Measurements from ENCODE around the gene TDRD9. TPM values are rescaled to one million over a fixed set of nuclear protein-coding genes. Genes with fewer than 3 reads are reported as not detected.

The TDRD9 gene
- total and polyA plus RNA-seq, 8 donors: 0.63 to 9.1 (median 2.2) TPM

GRCh38 chr14:104044016-104044415 lies 115.8 kb downstream of the TDRD9 start:
- no peak for TF ChIP-seq CTCF (IDR thresholded peaks at IDR 0.05)
- no peak for ATAC-seq
- H3K27me3 ChIP-seq: peaks cover 0 to 14% of the 10 kb centered on the region in 2 donors
- H3K9me3 ChIP-seq: no peaks in the 10 kb centered on the region
- intact Hi-C loops (cut with DNase I): no loop called here
- no peaks in the 10 kb centered on the region for H3K36me3 ChIP-seq
- DNase-seq: no peak
- H3K4me1 ChIP-seq: peaks cover 0 to 4% of the 10 kb centered on the region in 2 donors
- H3K27ac ChIP-seq: no peak overlapping the region
- H3K4me3 ChIP-seq: no peak overlapping the region

GRCh38 chr14:104047761-104048160 lies 119.5 kb downstream of the TDRD9 start:
- DNase-seq: no peak
- Histone ChIP-seq H3K4me1 (peaks cover 0 to 4% of the 10 kb centered on the region in 2 donors), H3K9me3 (no peaks in the 10 kb centered on the region), H3K4me3 (no peak overlapping the region), H3K27ac (no peak overlapping the region), H3K27me3 (no peaks in the 10 kb centered on the region), H3K36me3 (no peaks in the 10 kb centered on the region)
- intact Hi-C loops (cut with DNase I): no loop called here
- TF ChIP-seq CTCF (IDR thresholded peaks at IDR 0.05): no peak
- no peak for ATAC-seq

GRCh38 chr14:104048758-104049507 lies 120.7 kb downstream of the TDRD9 start:
- H3K27ac ChIP-seq: peak overlapping the region in 1 of 2 donors; percentile 20
- H3K27me3 ChIP-seq: no peaks in the 10 kb centered on the region
- ATAC-seq (peak; percentile 89), DNase-seq (no peak)
- no peaks in the 10 kb centered on the region for H3K36me3 ChIP-seq
- intact Hi-C loops (cut with DNase I): no loop called here
- no peaks in the 10 kb centered on the region for H3K9me3 ChIP-seq
- no peak for TF ChIP-seq CTCF (IDR thresholded peaks at IDR 0.05)
- H3K4me3 ChIP-seq: no peak overlapping the region
- H3K4me1 ChIP-seq: peaks cover 0 to 4% of the 10 kb centered on the region in 2 donors

GRCh38 chr14:104049576-104050240 lies 121.5 kb downstream of the TDRD9 start:
- peaks cover 0 to 4% of the 10 kb centered on the region in 2 donors for H3K4me1 ChIP-seq
- H3K9me3 ChIP-seq: no peaks in the 10 kb centered on the region
- no peak for TF ChIP-seq CTCF (IDR thresholded peaks at IDR 0.05)
- H3K27me3 ChIP-seq: no peaks in the 10 kb centered on the region
- no peaks in the 10 kb centered on the region for H3K36me3 ChIP-seq
- no peak overlapping the region for H3K4me3 ChIP-seq
- intact Hi-C loops (cut with DNase I): no loop called here
- no peak overlapping the region for H3K27ac ChIP-seq
- DNase-seq (no peak), ATAC-seq (no peak)

GRCh38 chr14:104051092-104051813 lies 123.0 kb downstream of the TDRD9 start:
- no peaks in the 10 kb centered on the region for H3K27me3 ChIP-seq
- ATAC-seq (no peak), DNase-seq (no peak)
- TF ChIP-seq CTCF (IDR thresholded peaks at IDR 0.05): no peak
- no peak overlapping the region for H3K27ac ChIP-seq
- H3K36me3 ChIP-seq: no peaks in the 10 kb centered on the region
- H3K4me1 ChIP-seq: peaks cover 0 to 4% of the 10 kb centered on the region in 2 donors
- H3K9me3 ChIP-seq: no peaks in the 10 kb centered on the region
- intact Hi-C loops (cut with DNase I): no loop called here
- H3K4me3 ChIP-seq: no peak overlapping the region
